Stimulated activated CD4-positive, alpha-beta T cell treated with anti-CD3 and anti-CD28 coated beads, Interleukin-4, amount 100 ng/mL, for 48 hours (primary cell): ENCODE measurements around the gene CTDSPL.

Source experiments
- DNase-seq, 2 donors: peaks; one replicate each; pipeline ENCODE4 v3.0.0-alpha.2; 2020; ENCODE audit warnings: low read depth in 2 of 2

Gene CTDSPL

GRCh38 chr3:37853691-37854413 lies 7.8 kb upstream of the CTDSPL start:
- DNase-seq, result no peak

- DNase-seq, result peak; percentile 71 to 79
Observed at GRCh38 chr3:37855363-37855970, 6.2 kb upstream of the CTDSPL start.

DNA sequence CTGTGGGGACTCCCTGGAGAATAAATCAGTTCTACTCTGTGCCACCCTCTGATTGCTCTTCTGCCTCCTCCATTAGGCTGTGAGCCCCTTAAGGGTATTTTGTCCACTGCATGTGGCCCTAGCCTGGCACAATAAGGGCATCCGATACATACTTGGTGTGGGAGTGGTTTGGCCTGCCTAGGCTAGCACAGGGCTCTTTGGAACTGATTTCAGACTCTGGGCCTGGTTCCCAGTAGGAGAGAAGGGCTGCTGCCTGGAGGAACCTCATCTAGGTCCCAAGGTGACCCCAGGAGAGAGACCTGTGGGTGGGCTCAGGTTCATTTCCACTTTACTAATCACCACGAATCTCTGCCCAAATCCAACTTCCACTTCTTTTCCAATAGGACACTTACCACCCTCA lies 5.3 kb upstream of the CTDSPL start:
- no peak for DNase-seq

- no peak for DNase-seq
Observed at GRCh38 chr3:37858742-37859141, 2.9 kb upstream of the CTDSPL start.

DNA sequence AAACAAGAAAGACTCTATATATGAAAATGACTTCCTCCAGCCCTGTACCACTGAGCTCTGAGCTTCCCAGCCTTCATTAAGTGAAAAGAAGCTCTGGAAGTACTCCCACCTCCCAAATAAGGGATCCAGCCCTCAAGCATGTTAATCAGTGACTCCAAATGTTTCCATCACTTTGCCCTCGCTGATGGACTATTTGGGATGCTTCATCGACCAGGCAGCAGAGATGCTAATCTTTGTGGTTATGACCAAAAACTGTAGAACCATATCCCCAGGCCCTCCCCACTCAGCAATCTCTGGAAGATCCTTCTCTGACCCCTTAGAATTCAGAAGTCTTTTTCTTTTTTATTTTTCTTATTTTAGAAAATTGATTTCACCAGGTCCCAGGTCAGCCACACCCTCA lies 2.3 kb upstream of the CTDSPL start:
- no peak for DNase-seq

GRCh38 chr3:37859908-37860199 lies 1.8 kb upstream of the CTDSPL start:
- no peak for DNase-seq

GRCh38 chr3:37862219-37862902 lies 681 bp downstream of the CTDSPL start:
- DNase-seq, result peak in 1 of 2 donors; percentile 40

DNA sequence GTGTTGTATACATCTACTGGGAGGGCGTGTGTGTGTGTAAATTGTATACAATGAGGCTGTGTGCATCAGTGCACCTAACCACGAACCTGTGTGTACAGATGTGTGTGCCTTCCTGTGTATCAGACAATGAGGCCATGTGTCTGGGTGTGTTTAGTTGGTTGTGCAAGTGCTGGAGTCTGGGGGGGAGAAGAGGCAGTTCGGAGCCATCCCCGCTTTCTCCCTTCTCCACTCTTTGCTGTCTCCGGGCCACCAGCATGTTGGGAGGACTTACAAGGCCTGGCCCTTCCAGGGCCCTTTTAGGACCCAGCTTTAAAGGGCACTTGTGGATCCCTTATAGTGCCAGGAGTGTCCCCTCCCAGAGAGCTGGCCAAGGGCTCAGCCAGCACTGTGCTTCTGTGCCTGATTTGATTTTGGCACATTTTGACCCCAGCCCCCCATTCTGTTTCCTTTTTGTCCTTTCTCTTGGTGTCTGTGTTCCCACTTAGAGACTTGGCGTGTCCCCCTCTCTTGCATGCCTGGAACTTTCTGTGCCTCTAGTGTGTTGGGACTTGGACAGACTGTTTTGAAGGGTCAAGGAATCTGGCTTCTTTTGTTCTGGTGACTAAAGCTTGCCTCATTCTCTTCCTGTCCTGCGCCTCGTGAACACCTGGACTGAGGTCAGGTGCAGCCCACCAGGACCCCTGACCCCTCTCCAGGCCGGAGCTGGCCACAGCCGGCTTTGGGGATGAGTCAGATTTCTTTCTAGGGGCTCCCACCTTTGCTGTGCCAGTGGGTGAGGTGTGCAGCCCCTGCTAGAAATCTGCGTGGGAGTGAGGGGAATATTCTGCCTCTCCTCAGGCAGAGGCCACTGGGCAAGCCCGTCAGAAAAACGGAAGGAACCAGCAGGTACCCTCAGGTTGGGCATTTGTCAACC lies 1.5 kb downstream of the CTDSPL start:
- DNase-seq, result no peak

DNA sequence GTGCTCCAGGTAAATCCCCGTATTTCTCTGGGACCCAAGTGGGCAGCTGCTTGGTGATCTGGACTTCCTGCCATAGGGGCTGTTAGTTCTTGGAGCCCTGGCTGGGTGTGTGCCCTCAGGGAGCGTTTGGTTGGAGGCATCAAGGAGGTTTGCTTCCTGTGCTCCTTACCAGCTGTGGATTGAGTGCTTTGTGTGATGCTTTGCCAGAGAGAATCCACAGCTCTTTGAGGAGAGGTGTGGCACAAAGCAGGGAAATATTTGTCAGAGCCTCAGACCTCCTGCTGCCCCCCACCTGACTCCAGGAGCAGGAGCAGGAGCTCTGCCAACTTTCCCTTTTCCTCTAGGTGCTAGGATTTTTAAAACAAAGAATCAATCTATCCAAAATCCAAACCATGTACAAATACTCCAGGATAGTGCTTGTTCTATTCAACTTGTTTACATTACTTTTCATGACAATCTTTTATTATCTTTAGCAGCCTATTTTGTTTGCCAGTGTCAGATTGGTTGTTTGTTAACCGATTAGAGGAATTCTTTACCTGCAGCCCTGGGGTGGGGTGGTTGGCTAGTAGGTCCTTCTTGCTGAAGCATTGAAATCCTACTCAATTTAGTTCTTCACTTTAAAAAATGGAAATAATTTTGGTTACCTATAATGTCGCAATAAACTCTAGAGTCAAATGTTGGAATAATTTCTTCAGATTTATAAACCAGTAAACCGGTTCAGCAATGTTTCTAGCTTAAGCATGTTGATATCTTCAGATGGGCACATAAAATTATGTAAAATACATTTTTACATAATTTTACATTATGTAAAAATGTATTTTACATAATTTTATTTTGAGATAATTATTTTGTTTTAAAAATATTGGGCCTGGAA lies 2.5 kb downstream of the CTDSPL start:
- no peak for DNase-seq

GRCh38 chr3:37864904-37865303 lies 3.2 kb downstream of the CTDSPL start:
- DNase-seq, result no peak

- DNase-seq, result no peak
Observed at GRCh38 chr3:37867144-37867543, 5.5 kb downstream of the CTDSPL start.

GRCh38 chr3:37871858-37872257 lies 10.2 kb downstream of the CTDSPL start:
- DNase-seq, result no peak

GRCh38 chr3:37872413-37873160 lies 10.9 kb downstream of the CTDSPL start:
- DNase-seq, result no peak

DNA sequence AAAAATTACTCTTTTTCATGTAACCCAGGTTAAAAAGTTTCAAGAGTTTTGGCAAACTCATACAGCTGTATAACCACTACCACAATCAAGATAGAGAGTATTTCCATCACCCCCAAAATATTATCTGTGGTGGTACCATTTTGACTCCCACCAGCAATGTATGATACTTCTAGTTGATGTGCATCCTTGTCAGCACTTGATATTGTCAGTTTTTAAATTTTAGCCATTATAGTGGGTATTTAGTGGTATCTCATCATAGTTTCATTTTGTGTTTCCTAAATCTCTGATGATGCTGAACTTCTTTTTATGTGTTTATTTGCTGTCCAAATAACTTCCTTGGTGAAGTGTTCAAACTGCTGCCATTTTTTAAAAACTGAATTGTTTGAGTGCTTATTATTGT lies 14.6 kb downstream of the CTDSPL start:
- no peak for DNase-seq

GRCh38 chr3:37882711-37883110 lies 21.0 kb downstream of the CTDSPL start:
- no peak for DNase-seq

GRCh38 chr3:37885814-37886213 lies 24.1 kb downstream of the CTDSPL start:
- DNase-seq, result no peak

- no peak for DNase-seq
Observed at GRCh38 chr3:37886395-37886794, 24.7 kb downstream of the CTDSPL start.

GRCh38 chr3:37887062-37887461 lies 25.4 kb downstream of the CTDSPL start:
- DNase-seq, result no peak

DNA sequence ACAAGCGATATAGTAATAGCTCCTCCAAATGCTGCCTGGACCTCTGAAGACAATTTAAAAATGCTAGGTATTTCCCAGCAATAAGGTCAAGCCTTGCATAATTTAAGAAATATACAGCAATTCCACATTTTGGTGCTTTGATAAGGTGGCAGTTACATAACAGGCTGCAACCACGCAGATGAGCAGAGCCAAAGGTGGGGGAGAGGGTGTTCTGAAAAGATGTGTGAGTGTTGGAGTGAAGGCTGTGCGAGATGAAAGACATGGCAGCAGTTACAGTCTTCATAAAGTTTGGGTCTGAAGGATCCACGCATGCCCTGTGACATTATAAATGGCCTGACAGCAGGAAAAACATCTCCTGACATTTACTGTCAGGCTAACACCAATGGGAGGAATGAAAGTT lies 26.1 kb downstream of the CTDSPL start:
- no peak for DNase-seq

GRCh38 chr3:37888421-37888820 lies 26.7 kb downstream of the CTDSPL start:
- no peak for DNase-seq

GRCh38 chr3:37890522-37890921 lies 28.8 kb downstream of the CTDSPL start:
- no peak for DNase-seq
